ENCODE results near the gene IL18RAP.

IL18RAP gene

GRCh38 chr2:102412199-102412598 is 10.8 kb upstream of the IL18RAP start:
- no peaks in the 10 kb centered on the region for H3K79me1 ChIP-seq (ENCODE audit: low read depth, low read length)
- H3K4ac ChIP-seq (ENCODE audit: low read length): no peak overlapping the region
- no peak overlapping the region for H3K4me2 ChIP-seq (ENCODE audit: insufficient read depth, low read length, poor library complexity, severe bottlenecking)
- H3K9me3 ChIP-seq (replicated peaks in 1 of 2; ENCODE audit: control insufficient read depth in 2 of 2, insufficient read depth in 1 of 2, low read depth in 1 of 2, low read length in 2 of 2): no peaks in the 10 kb centered on the region
- no peak overlapping the region for H4K91ac ChIP-seq (ENCODE audit: low read depth, low read length, poor library complexity)
- no peak overlapping the region for H3K4me3 ChIP-seq (ENCODE audit: low read length in 2 of 2)
- no peak overlapping the region for H2BK120ac ChIP-seq (ENCODE audit: low read depth, low read length)
- DNase-seq (ENCODE audit: low spot score): no peak
- H2BK15ac ChIP-seq (ENCODE audit: low read length): no peak overlapping the region
- no peak overlapping the region for H3K14ac ChIP-seq (ENCODE audit: low read length)
- no peak overlapping the region for H2BK12ac ChIP-seq (ENCODE audit: low read length)
- H3K36me3 ChIP-seq (replicated peaks in 1 of 2; ENCODE audit: control insufficient read depth in 2 of 2, insufficient read depth in 2 of 2, low read length in 2 of 2): no peaks in the 10 kb centered on the region
- no peak overlapping the region for H3K9ac ChIP-seq (ENCODE audit: low read depth, low read length, poor library complexity)
- no peaks in the 10 kb centered on the region for H3K27me3 ChIP-seq (ENCODE audit: control insufficient read depth in 3 of 3, insufficient read depth in 3 of 3, low read depth in 1 of 3, low read length in 3 of 3)
- no CpG with 5 or more reads among the region's 3 CpGs for WGBS, 2 donors (ENCODE audit: extremely low coverage in 2 of 2, insufficient read length in 2 of 2, insufficient replicate concordance in 1 of 2)
- no peak overlapping the region for H4K8ac ChIP-seq (ENCODE audit: low read depth, low read length)
- H3K18ac ChIP-seq (ENCODE audit: low read length): no peak overlapping the region
- no peak overlapping the region for H2AFZ ChIP-seq (ENCODE audit: low read length)
- H3K23ac ChIP-seq (ENCODE audit: low read depth, low read length, poor library complexity): no peak overlapping the region
- no peak overlapping the region for H2BK5ac ChIP-seq (ENCODE audit: low read length)
- H3K4me1 ChIP-seq (ENCODE audit: control insufficient read depth in 2 of 2, insufficient read depth in 1 of 2, low read depth in 1 of 2, low read length in 2 of 2): no peaks in the 10 kb centered on the region
- no peak overlapping the region for H3K27ac ChIP-seq (replicated peaks; ENCODE audit: low read length)
- H2AK5ac ChIP-seq (ENCODE audit: low read depth, low read length): no peak overlapping the region

DNA sequence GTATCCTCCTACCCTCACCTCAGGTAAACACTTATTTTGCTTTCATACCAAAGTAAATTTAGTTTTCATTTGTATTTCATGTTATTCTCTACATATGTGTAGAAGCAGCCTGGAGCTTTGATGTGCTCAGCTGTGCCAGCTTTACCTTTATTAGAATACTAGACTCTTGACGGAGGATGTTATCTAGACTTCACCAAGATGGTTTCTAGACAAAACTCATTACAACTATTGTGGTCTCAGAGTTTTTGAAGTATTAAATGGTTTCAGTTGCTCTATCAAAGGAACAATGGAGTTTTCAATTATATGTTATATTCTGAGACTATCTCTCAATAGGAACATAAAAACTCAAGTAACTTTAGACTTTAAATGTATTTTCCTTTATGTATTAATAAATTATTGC is 5.0 kb upstream of the IL18RAP start:
- WGBS, 2 donors (ENCODE audit: extremely low coverage in 2 of 2, insufficient read length in 2 of 2, insufficient replicate concordance in 1 of 2): no CpG with 5 or more reads among the region's 1 CpG
- H3K4me1 ChIP-seq (ENCODE audit: control insufficient read depth in 2 of 2, insufficient read depth in 1 of 2, low read depth in 1 of 2, low read length in 2 of 2): no peaks in the 10 kb centered on the region
- H3K14ac ChIP-seq (ENCODE audit: low read length): no peak overlapping the region

GRCh38 chr2:102418421-102418961 is 4.5 kb upstream of the IL18RAP start:
- DNase-seq (ENCODE audit: low spot score): no peak
- Histone ChIP-seq H3K9me3 (replicated peaks in 1 of 2; ENCODE audit: control insufficient read depth in 2 of 2, insufficient read depth in 1 of 2, low read depth in 1 of 2, low read length in 2 of 2) (no peaks in the 10 kb centered on the region), H2BK12ac (ENCODE audit: low read length) (no peak overlapping the region), H2BK120ac (ENCODE audit: low read depth, low read length) (no peak overlapping the region), H3K27ac (replicated peaks; ENCODE audit: low read length) (no peak overlapping the region), H4K8ac (ENCODE audit: low read depth, low read length) (no peak overlapping the region), H3K79me1 (ENCODE audit: low read depth, low read length) (no peaks in the 10 kb centered on the region), H2AK5ac (ENCODE audit: low read depth, low read length) (no peak overlapping the region), H3K4me1 (ENCODE audit: control insufficient read depth in 2 of 2, insufficient read depth in 1 of 2, low read depth in 1 of 2, low read length in 2 of 2) (no peaks in the 10 kb centered on the region), H3K9ac (ENCODE audit: low read depth, low read length, poor library complexity) (no peak overlapping the region), H3K4me3 (ENCODE audit: low read length in 2 of 2) (no peak overlapping the region), H3K27me3 (ENCODE audit: control insufficient read depth in 3 of 3, insufficient read depth in 3 of 3, low read depth in 1 of 3, low read length in 3 of 3) (peaks cover 0 to 4% (median 0%) of the 10 kb centered on the region in 3 experiments), H3K4ac (ENCODE audit: low read length) (no peak overlapping the region), H4K91ac (ENCODE audit: low read depth, low read length, poor library complexity) (no peak overlapping the region), H3K23ac (ENCODE audit: low read depth, low read length, poor library complexity) (no peak overlapping the region), H3K4me2 (ENCODE audit: insufficient read depth, low read length, poor library complexity, severe bottlenecking) (no peak overlapping the region), H3K36me3 (replicated peaks in 1 of 2; ENCODE audit: control insufficient read depth in 2 of 2, insufficient read depth in 2 of 2, low read length in 2 of 2) (no peaks in the 10 kb centered on the region), H2BK5ac (ENCODE audit: low read length) (no peak overlapping the region), H3K14ac (ENCODE audit: low read length) (no peak overlapping the region), H2BK15ac (ENCODE audit: low read length) (no peak overlapping the region), H3K18ac (ENCODE audit: low read length) (no peak overlapping the region), H2AFZ (ENCODE audit: low read length) (no peak overlapping the region)
- WGBS, 2 donors (ENCODE audit: extremely low coverage in 2 of 2, insufficient read length in 2 of 2, insufficient replicate concordance in 1 of 2): no CpG with 5 or more reads among the region's 2 CpGs

More for the DNA sequence above, 5.0 kb upstream of the IL18RAP start:
- H4K8ac ChIP-seq (ENCODE audit: low read depth, low read length): no peak overlapping the region
- H2AFZ ChIP-seq (ENCODE audit: low read length): no peak overlapping the region
- no peak overlapping the region for H2AK5ac ChIP-seq (ENCODE audit: low read depth, low read length)
- no peaks in the 10 kb centered on the region for H3K9me3 ChIP-seq (replicated peaks in 1 of 2; ENCODE audit: control insufficient read depth in 2 of 2, insufficient read depth in 1 of 2, low read depth in 1 of 2, low read length in 2 of 2)
- no peaks in the 10 kb centered on the region for H3K36me3 ChIP-seq (replicated peaks in 1 of 2; ENCODE audit: control insufficient read depth in 2 of 2, insufficient read depth in 2 of 2, low read length in 2 of 2)
- H3K18ac ChIP-seq (ENCODE audit: low read length): no peak overlapping the region
- no peak overlapping the region for H3K23ac ChIP-seq (ENCODE audit: low read depth, low read length, poor library complexity)
- no peak overlapping the region for H3K4me2 ChIP-seq (ENCODE audit: insufficient read depth, low read length, poor library complexity, severe bottlenecking)
- H3K27ac ChIP-seq (replicated peaks; ENCODE audit: low read length): no peak overlapping the region
- no peak overlapping the region for H2BK120ac ChIP-seq (ENCODE audit: low read depth, low read length)
- H3K4me3 ChIP-seq (ENCODE audit: low read length in 2 of 2): no peak overlapping the region
- no peak overlapping the region for H3K9ac ChIP-seq (ENCODE audit: low read depth, low read length, poor library complexity)
- no peaks in the 10 kb centered on the region for H3K79me1 ChIP-seq (ENCODE audit: low read depth, low read length)
- no peak for DNase-seq (ENCODE audit: low spot score)
- H2BK15ac ChIP-seq (ENCODE audit: low read length): no peak overlapping the region
- no peak overlapping the region for H3K4ac ChIP-seq (ENCODE audit: low read length)
- H2BK12ac ChIP-seq (ENCODE audit: low read length): no peak overlapping the region
- peaks cover 0 to 4% (median 0%) of the 10 kb centered on the region in 3 experiments for H3K27me3 ChIP-seq (ENCODE audit: control insufficient read depth in 3 of 3, insufficient read depth in 3 of 3, low read depth in 1 of 3, low read length in 3 of 3)
- no peak overlapping the region for H4K91ac ChIP-seq (ENCODE audit: low read depth, low read length, poor library complexity)
- H2BK5ac ChIP-seq (ENCODE audit: low read length): no peak overlapping the region

DNA sequence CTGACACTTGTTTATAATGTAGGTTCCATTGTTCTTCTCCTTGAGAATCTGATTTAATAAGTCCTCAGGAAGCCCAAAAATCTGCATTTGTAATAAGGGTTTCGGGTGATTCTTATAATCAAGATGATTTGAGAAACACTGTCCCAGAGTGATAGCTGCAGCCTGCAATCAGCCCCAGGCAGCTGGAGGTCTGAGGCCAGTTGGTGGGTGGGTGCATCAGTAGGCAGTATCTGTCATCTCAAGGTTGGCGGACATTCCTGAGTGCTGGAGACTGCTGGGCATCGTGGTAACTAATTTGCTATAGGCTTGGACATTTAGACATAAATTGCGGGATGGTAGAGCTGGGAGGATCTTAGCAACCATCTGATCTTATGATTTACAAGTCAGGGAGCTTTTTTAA is 2.7 kb upstream of the IL18RAP start:
- H3K36me3 ChIP-seq (replicated peaks in 1 of 2; ENCODE audit: control insufficient read depth in 2 of 2, insufficient read depth in 2 of 2, low read length in 2 of 2): no peaks in the 10 kb centered on the region
- H4K91ac ChIP-seq (ENCODE audit: low read depth, low read length, poor library complexity): no peak overlapping the region
- H3K4me1 ChIP-seq (ENCODE audit: control insufficient read depth in 2 of 2, insufficient read depth in 1 of 2, low read depth in 1 of 2, low read length in 2 of 2): no peaks in the 10 kb centered on the region
- H3K79me1 ChIP-seq (ENCODE audit: low read depth, low read length): no peaks in the 10 kb centered on the region
- H3K4me3 ChIP-seq (ENCODE audit: low read length in 2 of 2): no peak overlapping the region
- no peak overlapping the region for H2AK5ac ChIP-seq (ENCODE audit: low read depth, low read length)
- no peak overlapping the region for H2AFZ ChIP-seq (ENCODE audit: low read length)
- no peaks in the 10 kb centered on the region for H3K9me3 ChIP-seq (replicated peaks in 1 of 2; ENCODE audit: control insufficient read depth in 2 of 2, insufficient read depth in 1 of 2, low read depth in 1 of 2, low read length in 2 of 2)
- H4K8ac ChIP-seq (ENCODE audit: low read depth, low read length): no peak overlapping the region
- no peak overlapping the region for H3K27ac ChIP-seq (replicated peaks; ENCODE audit: low read length)
- H2BK5ac ChIP-seq (ENCODE audit: low read length): no peak overlapping the region
- no peak for DNase-seq (ENCODE audit: low spot score)
- no peak overlapping the region for H3K23ac ChIP-seq (ENCODE audit: low read depth, low read length, poor library complexity)
- WGBS, 2 donors (ENCODE audit: extremely low coverage in 2 of 2, insufficient read length in 2 of 2, insufficient replicate concordance in 1 of 2): no CpG with 5 or more reads among the region's 4 CpGs
- H3K9ac ChIP-seq (ENCODE audit: low read depth, low read length, poor library complexity): no peak overlapping the region
- H3K27me3 ChIP-seq (ENCODE audit: control insufficient read depth in 3 of 3, insufficient read depth in 3 of 3, low read depth in 1 of 3, low read length in 3 of 3): peaks cover 0 to 4% (median 0%) of the 10 kb centered on the region in 3 experiments
- H2BK120ac ChIP-seq (ENCODE audit: low read depth, low read length): no peak overlapping the region
- no peak overlapping the region for H2BK15ac ChIP-seq (ENCODE audit: low read length)
- H3K18ac ChIP-seq (ENCODE audit: low read length): no peak overlapping the region
- no peak overlapping the region for H2BK12ac ChIP-seq (ENCODE audit: low read length)
- no peak overlapping the region for H3K4me2 ChIP-seq (ENCODE audit: insufficient read depth, low read length, poor library complexity, severe bottlenecking)
- H3K4ac ChIP-seq (ENCODE audit: low read length): no peak overlapping the region
- H3K14ac ChIP-seq (ENCODE audit: low read length): no peak overlapping the region

Measured in neuronal stem cell (in vitro differentiated cells).